Measurements from ENCODE around the gene FOXJ3. TPM values are rescaled to one million over a fixed set of nuclear protein-coding genes. Genes with fewer than 3 reads are reported as not detected.

FOXJ3 gene
- total RNA-seq, 1 donor from 2014 or later = 13.2 TPM

GRCh38 chr1:42240966-42241755, 93.9 kb downstream of the FOXJ3 start:
- no peak for FAIRE-seq
- no peak for TF ChIP-seq CTCF (IDR thresholded peaks at IDR 0.05; ENCODE audit: insufficient read depth, low read length, severe bottlenecking)
- H3K4me3 ChIP-seq (ENCODE audit: low read depth, low read length) = no peak overlapping the region
- DNase-seq (ENCODE audit: low read depth) = no peak
- no peaks in the 10 kb centered on the region for H3K36me3 ChIP-seq (ENCODE audit: control insufficient read depth, insufficient read depth, low read length)
- H3K27me3 ChIP-seq (ENCODE audit: control insufficient read depth, insufficient read depth, low read length) = no peaks in the 10 kb centered on the region

- no peak overlapping the region for H3K4me3 ChIP-seq (ENCODE audit: low read depth, low read length)
- H3K27me3 ChIP-seq (ENCODE audit: control insufficient read depth, insufficient read depth, low read length) = no peaks in the 10 kb centered on the region
- FAIRE-seq (no peak), DNase-seq (ENCODE audit: low read depth) (no peak)
- no peak for TF ChIP-seq CTCF (IDR thresholded peaks at IDR 0.05; ENCODE audit: insufficient read depth, low read length, severe bottlenecking)
- H3K36me3 ChIP-seq (ENCODE audit: control insufficient read depth, insufficient read depth, low read length) = no peaks in the 10 kb centered on the region
Measured at GRCh38 chr1:42239555-42239954, 95.5 kb downstream of the FOXJ3 start.

GRCh38 chr1:42239041-42239440, 96.0 kb downstream of the FOXJ3 start:
- FAIRE-seq (no peak), DNase-seq (ENCODE audit: low read depth) (no peak)
- no peaks in the 10 kb centered on the region for H3K27me3 ChIP-seq (ENCODE audit: control insufficient read depth, insufficient read depth, low read length)
- no peak for TF ChIP-seq CTCF (IDR thresholded peaks at IDR 0.05; ENCODE audit: insufficient read depth, low read length, severe bottlenecking)
- no peak overlapping the region for H3K4me3 ChIP-seq (ENCODE audit: low read depth, low read length)
- H3K36me3 ChIP-seq (ENCODE audit: control insufficient read depth, insufficient read depth, low read length) = no peaks in the 10 kb centered on the region

GRCh38 chr1:42231253-42231652, 103.8 kb downstream of the FOXJ3 start:
- Histone ChIP-seq H3K36me3 (ENCODE audit: control insufficient read depth, insufficient read depth, low read length) (no peaks in the 10 kb centered on the region), H3K4me3 (ENCODE audit: low read depth, low read length) (no peak overlapping the region), H3K27me3 (ENCODE audit: control insufficient read depth, insufficient read depth, low read length) (no peaks in the 10 kb centered on the region)
- no peak for FAIRE-seq
- TF ChIP-seq CTCF (IDR thresholded peaks at IDR 0.05; ENCODE audit: insufficient read depth, low read length, severe bottlenecking) = no peak
- DNase-seq (ENCODE audit: low read depth) = no peak

GRCh38 chr1:42228938-42229337, 106.1 kb downstream of the FOXJ3 start:
- no peak for TF ChIP-seq CTCF (IDR thresholded peaks at IDR 0.05; ENCODE audit: insufficient read depth, low read length, severe bottlenecking)
- no peak for DNase-seq (ENCODE audit: low read depth)
- no peaks in the 10 kb centered on the region for H3K27me3 ChIP-seq (ENCODE audit: control insufficient read depth, insufficient read depth, low read length)
- FAIRE-seq = no peak
- H3K36me3 ChIP-seq (ENCODE audit: control insufficient read depth, insufficient read depth, low read length) = no peaks in the 10 kb centered on the region
- no peak overlapping the region for H3K4me3 ChIP-seq (ENCODE audit: low read depth, low read length)

- DNase-seq (ENCODE audit: low read depth) (no peak), FAIRE-seq (no peak)
- Histone ChIP-seq H3K36me3 (ENCODE audit: control insufficient read depth, insufficient read depth, low read length) (no peaks in the 10 kb centered on the region), H3K4me3 (ENCODE audit: low read depth, low read length) (no peak overlapping the region), H3K27me3 (ENCODE audit: control insufficient read depth, insufficient read depth, low read length) (no peaks in the 10 kb centered on the region)
- TF ChIP-seq CTCF (IDR thresholded peaks at IDR 0.05; ENCODE audit: insufficient read depth, low read length, severe bottlenecking) = no peak
Measured at GRCh38 chr1:42223036-42223435, 112.0 kb downstream of the FOXJ3 start.

Measured in bronchial epithelial cell (primary cell).